A673 (cell line): ENCODE data around the gene ABR.

ENCODE experiments used
- EZH2 ChIP-seq: fragments of 200-600 bp; sonication (generic); IDR thresholded peaks from 2 replicates; pipeline ENCODE4 v1.6.1; 2017; ENCODE audit warnings: borderline replicate concordance, low read depth, mild to moderate bottlenecking, mixed read lengths, antibody characterized with exemption, low read length; ENCODE audit not compliant: poor library complexity, severe bottlenecking
- TF ChIP-seq, protein P1 (sequence below): fragments of 300-800, 200-600 bp; sonication (generic); conservative IDR thresholded peaks from 2 replicates; pipeline ENCODE4 v1.5.1; 2017; ENCODE audit warnings: low read depth, mild to moderate bottlenecking, antibody characterized with exemption, low read length, moderate library complexity, mixed read lengths

DNA sequence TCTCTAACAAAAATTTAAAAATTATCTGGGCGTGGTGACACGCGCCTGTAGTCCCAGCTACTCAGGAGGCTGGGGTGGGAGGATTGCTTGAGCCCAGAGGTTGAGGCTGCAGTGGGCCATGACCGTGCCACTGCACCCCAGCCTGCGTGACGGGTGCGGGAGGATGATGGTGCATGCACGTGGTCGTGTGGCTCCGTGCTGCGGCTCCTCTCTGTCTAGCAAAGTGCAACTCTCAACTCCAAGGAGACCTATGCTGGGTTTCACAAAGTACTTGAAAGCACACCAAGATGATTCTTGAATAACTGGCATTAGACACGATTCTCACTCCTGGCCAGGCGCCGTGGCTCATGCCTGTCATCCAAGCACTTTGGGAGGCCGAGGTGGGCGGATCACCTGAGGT, 226.0 kb downstream of the ABR start:
- TF ChIP-seq, protein P1, sequence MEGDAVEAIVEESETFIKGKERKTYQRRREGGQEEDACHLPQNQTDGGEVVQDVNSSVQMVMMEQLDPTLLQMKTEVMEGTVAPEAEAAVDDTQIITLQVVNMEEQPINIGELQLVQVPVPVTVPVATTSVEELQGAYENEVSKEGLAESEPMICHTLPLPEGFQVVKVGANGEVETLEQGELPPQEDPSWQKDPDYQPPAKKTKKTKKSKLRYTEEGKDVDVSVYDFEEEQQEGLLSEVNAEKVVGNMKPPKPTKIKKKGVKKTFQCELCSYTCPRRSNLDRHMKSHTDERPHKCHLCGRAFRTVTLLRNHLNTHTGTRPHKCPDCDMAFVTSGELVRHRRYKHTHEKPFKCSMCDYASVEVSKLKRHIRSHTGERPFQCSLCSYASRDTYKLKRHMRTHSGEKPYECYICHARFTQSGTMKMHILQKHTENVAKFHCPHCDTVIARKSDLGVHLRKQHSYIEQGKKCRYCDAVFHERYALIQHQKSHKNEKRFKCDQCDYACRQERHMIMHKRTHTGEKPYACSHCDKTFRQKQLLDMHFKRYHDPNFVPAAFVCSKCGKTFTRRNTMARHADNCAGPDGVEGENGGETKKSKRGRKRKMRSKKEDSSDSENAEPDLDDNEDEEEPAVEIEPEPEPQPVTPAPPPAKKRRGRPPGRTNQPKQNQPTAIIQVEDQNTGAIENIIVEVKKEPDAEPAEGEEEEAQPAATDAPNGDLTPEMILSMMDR: no peak
- no peak for TF ChIP-seq EZH2
